HepG2 (cell line): ENCODE results near the gene GNAT2. TPM values are rescaled to one million over a fixed set of nuclear protein-coding genes. Genes with fewer than 3 reads are reported as not detected.

Source experiments
- ADNP ChIP-seq: sonication (generic); formaldehyde crosslinking; IDR thresholded peaks from 2 replicates; pipeline ENCODE4 v1.4.0; 2020; ENCODE audit warnings: missing genetic modification reagents
- ARID5B ChIP-seq: IDR thresholded peaks from 2 replicates; pipeline ENCODE4 v1.4.0; 2020; ENCODE audit warnings: mild to moderate bottlenecking, missing genetic modification reagents
- ASH2L ChIP-seq: fragments of 300-600, 200-600 bp; sonication (generic); IDR thresholded peaks from 2 replicates; pipeline ENCODE4 v1.7.0; 2017; ENCODE audit warnings: low read depth, mild to moderate bottlenecking, moderate library complexity, mixed read lengths, low read length; ENCODE audit not compliant: insufficient read length
- ETV5 ChIP-seq: IDR thresholded peaks from 2 replicates; pipeline ENCODE4 v1.6.1; 2018; ENCODE audit warnings: missing biosample characterization, missing genetic modification reagents, inconsistent platforms, borderline replicate concordance
- FOXK2 ChIP-seq: fragments of 450-650 bp; IDR thresholded peaks from 2 replicates; pipeline ENCODE4 v1.6.1; 2016
- HBP1 ChIP-seq: IDR thresholded peaks from 2 replicates; pipeline ENCODE4 v1.6.1; 2016; ENCODE audit warnings: low read depth, control low read depth
- HNRNPL ChIP-seq: fragments of 200-400 bp; formaldehyde crosslinking; IDR thresholded peaks from 2 replicates; pipeline ENCODE4 v1.6.1; 2017; ENCODE audit warnings: mild to moderate bottlenecking, low read depth, low read length
- HNRNPLL ChIP-seq: fragments of 200-400 bp; formaldehyde crosslinking; IDR thresholded peaks from 2 replicates; pipeline ENCODE4 v1.6.1; 2017; ENCODE audit warnings: mild to moderate bottlenecking, low read depth, low read length; ENCODE audit not compliant: poor library complexity, severe bottlenecking
- MAZ ChIP-seq, 2 experiments: sonication (generic) in 1 of 2; formaldehyde crosslinking in 1 of 2; IDR thresholded peaks; 2 replicates each; pipeline versions ENCODE4 v1.5.0 to v1.6.1; 2012 to 2020; ENCODE audit warnings: low read depth in 2 of 2, mild to moderate bottlenecking in 2 of 2, borderline replicate concordance in 1 of 2, improper control_type of control experiment in 1 of 2, low read length in 1 of 2, missing genetic modification reagents in 1 of 2, moderate library complexity in 1 of 2
- MXD4 ChIP-seq: IDR thresholded peaks from 2 replicates; pipeline ENCODE4 v1.6.1; 2016; ENCODE audit warnings: mild to moderate bottlenecking, missing biosample characterization, missing genetic modification reagents
- REXO4 ChIP-seq: sonication (generic); formaldehyde crosslinking; IDR thresholded peaks from 2 replicates; pipeline ENCODE4 v1.8.0; 2022; ENCODE audit warnings: missing genetic modification reagents, mild to moderate bottlenecking, borderline replicate concordance
- SIN3A ChIP-seq: IDR thresholded peaks from 2 replicates; pipeline ENCODE4 v1.6.1; 2011; ENCODE audit warnings: low read depth, mild to moderate bottlenecking, control low read depth, low read length, borderline replicate concordance
- TBP ChIP-seq: sonication (generic); formaldehyde crosslinking; IDR thresholded peaks from 2 replicates; pipeline ENCODE4 v1.5.0; 2020; ENCODE audit warnings: missing genetic modification reagents
- YEATS2 ChIP-seq: sonication (generic); formaldehyde crosslinking; IDR thresholded peaks from 2 replicates; pipeline ENCODE4 v1.4.0; 2020; ENCODE audit warnings: missing genetic modification reagents, borderline replicate concordance
- ZBTB44 ChIP-seq: sonication (generic); formaldehyde crosslinking; IDR thresholded peaks from 2 replicates; pipeline ENCODE4 v1.4.0; 2020; ENCODE audit warnings: missing genetic modification reagents
- ZFP1 ChIP-seq: IDR thresholded peaks from 2 replicates; pipeline ENCODE4 v1.6.1; 2016
- ZMAT5 ChIP-seq: sonication (generic); formaldehyde crosslinking; IDR thresholded peaks from 2 replicates; pipeline ENCODE4 v1.5.0; 2020; ENCODE audit warnings: mild to moderate bottlenecking, low read depth, missing genetic modification reagents, borderline replicate concordance
- ZNF382 ChIP-seq: sonication (generic); formaldehyde crosslinking; IDR thresholded peaks from 2 replicates; pipeline ENCODE4 v1.5.0; 2020; ENCODE audit warnings: missing genetic modification reagents, mild to moderate bottlenecking, borderline replicate concordance
- ZNF512B ChIP-seq: sonication (generic); formaldehyde crosslinking; IDR thresholded peaks from 2 replicates; pipeline ENCODE4 v1.5.1; 2020; ENCODE audit warnings: missing genetic modification reagents, mild to moderate bottlenecking, borderline replicate concordance
- ZNF879 ChIP-seq: sonication (generic); formaldehyde crosslinking; IDR thresholded peaks from 2 replicates; pipeline ENCODE4 v1.8.1; 2023; ENCODE audit warnings: missing genetic modification reagents
- polyA plus RNA-seq, 8 experiments: library from polyadenylated mRNA; depleted of rRNA in 3 of 8; stranded (reverse) in 7 of 8; unstranded in 1 of 8; fragments of >200 nt; fragmentation: Illumina TruSeq in 4 of 8; extraction: Trizol in 4 of 8; gene quantifications; 2 replicates each; pipeline versions ENCODE4 v1.2.1 to v1.2.3, GENCODE V29; 2011 to 2016; ENCODE audit warnings: low read depth in 4 of 8, missing spikeins in 1 of 8, mixed read lengths in 1 of 8; ENCODE audit not compliant: insufficient read depth in 1 of 8
- total RNA-seq, 5 experiments: library from RNA; depleted of rRNA; stranded (reverse); fragments of >200 nt; fragmentation: Illumina TruSeq; extraction: Trizol; gene quantifications; 2 replicates each; pipeline ENCODE4 v1.2.3, GENCODE V29; 2016; ENCODE audit warnings: low read depth in 1 of 5

GNAT2 gene
- total and polyA plus RNA-seq, 2 of the 13 experiments (the other 11 are each of a cell fraction or from before 2014, with no cell fraction given) = 0.08 to 0.20 TPM

- TF ChIP-seq ZNF512B (no peak), HNRNPL (no peak), ASH2L (no peak), HNRNPLL (peak; percentile 82), SIN3A (peak; percentile 75; the same call in 1 of the 2 replicates), ZBTB44 (CRISPR knock-in tag) (no peak), ZNF879 (CRISPR knock-in tag) (no peak), MAZ (IDR thresholded peaks at IDR 0.05; ENCODE audit: borderline replicate concordance, low read depth, low read length) (peak; percentile 73), MAZ (CRISPR knock-in tag; IDR thresholded peaks at IDR 0.05; ENCODE audit: low read depth) (peak; percentile 65; the same call in 1 of the 2 replicates), REXO4 (CRISPR knock-in tag) (no peak), HBP1 (CRISPR knock-in tag) (no peak), TBP (CRISPR knock-in tag) (no peak), YEATS2 (CRISPR knock-in tag) (0 out of 2 replicates have a peak, but pooled peaks have one; percentile 26), MXD4 (peak; percentile 44; the same call in 1 of the 2 replicates), ZMAT5 (CRISPR knock-in tag) (no peak), ARID5B (CRISPR knock-in tag) (peak; percentile 35; the same call in 1 of the 2 replicates), ZNF382 (CRISPR knock-in tag) (no peak), ADNP (no peak), ZFP1 (CRISPR knock-in tag) (no peak), FOXK2 (no peak), ETV5 (CRISPR knock-in tag) (peak; percentile 77)
Observed at GRCh38 chr1:109620841-109621286, 1.4 kb upstream of the GNAT2 start (continued).
